Thyroid gland (tissue), 4 donors: Measurements from ENCODE around the gene GRAMD1A. TPM values are rescaled to one million over a fixed set of nuclear protein-coding genes. Genes with fewer than 3 reads are reported as not detected.

Experiments used
- DNase-seq, 2 donors: peaks; one replicate each; pipeline ENCODE4 v3.0.0-alpha.2; 2019
- H3K27ac ChIP-seq, 3 donors: fragments of 200-600 bp; sonication (generic); 1 replicate in 2 of 3; 2 replicates in 1 of 3; pipeline ENCODE4 v1.5.1; 2016 to 2019; ENCODE audit warnings: mild to moderate bottlenecking in 1 of 3, moderate library complexity in 1 of 3
- H3K27me3 ChIP-seq: fragments of 200-600 bp; sonication (generic); one replicate; pipeline ENCODE4 v1.5.1; 2019
- H3K36me3 ChIP-seq, 2 donors: fragments of 200-600 bp; sonication (generic); one replicate each; pipeline ENCODE4 v1.5.1; 2016 to 2019
- H3K4me1 ChIP-seq, 2 donors: fragments of 200-600 bp; sonication (generic); one replicate each; pipeline ENCODE4 v1.5.1; 2017 to 2019
- H3K4me3 ChIP-seq, 3 donors: fragments of 200-600 bp; sonication (generic); replicated peaks in 1 of 3; 1 replicate in 2 of 3; 2 replicates in 1 of 3; pipeline ENCODE4 v1.5.1; 2016; ENCODE audit warnings: mild to moderate bottlenecking in 1 of 3
- H3K9me3 ChIP-seq: fragments of 200-600 bp; sonication (generic); one replicate; pipeline ENCODE4 v1.5.1; 2017
- CTCF ChIP-seq, 6 experiments: fragments of 200-600 bp in 3 of 6; fragments of 450-650 bp in 3 of 6; sonication (generic) in 3 of 6; IDR thresholded peaks; one replicate each; pipeline ENCODE4 v1.5.1; 2016 to 2019; ENCODE audit warnings: antibody characterized with exemption in 6 of 6, mild to moderate bottlenecking in 2 of 6, inconsistent platforms in 1 of 6, moderate library complexity in 1 of 6
- POLR2A ChIP-seq, 2 donors: fragments of 450-650 bp; IDR thresholded peaks; one replicate each; pipeline ENCODE4 v1.6.1; 2017; ENCODE audit warnings: antibody characterized with exemption in 2 of 2, mild to moderate bottlenecking in 2 of 2, moderate library complexity in 1 of 2
- WGBS, 2 donors: methylation state at CpG; one replicate each; pipeline ENCODE4 v1.1.5; 2017; 5-methylcytosine and 5-hydroxymethylcytosine counted together
- intact Hi-C: fragments of 100-400 bp; cut with DNase I; formaldehyde crosslinking; loops from one replicate; pipeline ENCODE4 v1.15.1; 2023
- total RNA-seq, 4 donors: library from RNA; depleted of rRNA; stranded (reverse); fragments of >200 nt; gene quantifications; one replicate each; pipeline ENCODE4 v1.2.3, GENCODE V29; 2016

GRAMD1A gene
- total RNA-seq, 4 donors from 2014 or later: 33.4 to 57.5 (median 47.0) TPM

- Histone ChIP-seq H3K4me1 (peaks cover 23 to 46% of the 10 kb centered on the region in 2 donors), H3K27ac (peak overlapping the region; percentile 20 to 67 (median 39)), H3K9me3 (no peaks in the 10 kb centered on the region), H3K27me3 (no peaks in the 10 kb centered on the region), H3K36me3 (no peaks in the 10 kb centered on the region), H3K4me3 (no peak overlapping the region)
- intact Hi-C loops: no loop called here
- WGBS, 2 donors: 76 to 85% methylated on average over 8 to 14 of the region's 17 CpGs
- DNase-seq: no peak
- no peak for TF ChIP-seq POLR2A (IDR thresholded peaks at IDR 0.05)
- no peak for TF ChIP-seq CTCF (IDR thresholded peaks at IDR 0.05)
Observed at GRCh38 chr19:35038623-35039512, 38.7 kb downstream of the GRAMD1A start.

- peaks cover 23 to 46% of the 10 kb centered on the region in 2 donors for H3K4me1 ChIP-seq
- no peaks in the 10 kb centered on the region for H3K36me3 ChIP-seq
- 47 to 56% methylated on average over 26 to 35 of the region's 39 CpGs for WGBS, 2 donors
- intact Hi-C loops: no loop called here
- no peak overlapping the region for H3K4me3 ChIP-seq
- TF ChIP-seq POLR2A (IDR thresholded peaks at IDR 0.05) (no peak), CTCF (IDR thresholded peaks at IDR 0.05) (no peak)
- H3K9me3 ChIP-seq: no peaks in the 10 kb centered on the region
- peak overlapping the region; percentile 61 to 78 (median 63) for H3K27ac ChIP-seq
- no peaks in the 10 kb centered on the region for H3K27me3 ChIP-seq
- DNase-seq: no peak
Observed at GRCh38 chr19:35039881-35040825, 40.0 kb downstream of the GRAMD1A start.

GRCh38 chr19:35040826-35041547 lies 40.9 kb downstream of the GRAMD1A start:
- intact Hi-C loops: no loop called here
- TF ChIP-seq CTCF (IDR thresholded peaks at IDR 0.05) (no peak), POLR2A (IDR thresholded peaks at IDR 0.05) (peak in 1 of 2 donors; percentile 30)
- Histone ChIP-seq H3K36me3 (no peaks in the 10 kb centered on the region), H3K9me3 (no peaks in the 10 kb centered on the region), H3K27me3 (no peaks in the 10 kb centered on the region), H3K4me3 (peak overlapping the region in 1 of 3 donors; percentile 25), H3K4me1 (peaks cover 23 to 49% of the 10 kb centered on the region in 2 donors), H3K27ac (peak overlapping the region; percentile 61 to 78 (median 63))
- peak; percentile 93 to 94 for DNase-seq
- WGBS, 2 donors: 18 to 20% methylated on average over 18 to 20 of the region's 36 CpGs

GRCh38 chr19:35041548-35042055 lies 41.5 kb downstream of the GRAMD1A start, which contains the start of gene HPN:
Gene HPN, plus strand, starts transcription at chr19:35041721. Its CDS starts 786 bp downstream, at chr19:35042507.
- intact Hi-C loops: no loop called here
- WGBS, 2 donors: 35 to 36% methylated on average over 5 of the region's 19 CpGs
- Histone ChIP-seq H3K9me3 (no peaks in the 10 kb centered on the region), H3K4me1 (peaks cover 23 to 49% of the 10 kb centered on the region in 2 donors), H3K4me3 (peak within 1 kb of the TSS in 1 of 3 donors; percentile 25), H3K27ac (peak within 1 kb of the TSS; percentile 61 to 78 (median 75)), H3K27me3 (no peaks in the 10 kb centered on the region), H3K36me3 (no peaks in the 10 kb centered on the region)
- DNase-seq: peak; percentile 71 to 79
- TF ChIP-seq CTCF (IDR thresholded peaks at IDR 0.05): no peak
